ENCODE data around the gene SSTR3.
"Not testable (repeated sequence)": the region's sequence is repeated elsewhere in the genome, so short reads cannot be mapped to it uniquely, and the experiment has no call there.

SSTR3 gene

GRCh38 chr22:37212174-37212906 lies at the start of gene SSTR3:
Gene SSTR3, minus strand, starts transcription at chr22:37212477. Its CDS starts 4,674 bp downstream, at chr22:37207803.
- no peak for DNase-seq (ENCODE audit: low read depth)

DNA sequence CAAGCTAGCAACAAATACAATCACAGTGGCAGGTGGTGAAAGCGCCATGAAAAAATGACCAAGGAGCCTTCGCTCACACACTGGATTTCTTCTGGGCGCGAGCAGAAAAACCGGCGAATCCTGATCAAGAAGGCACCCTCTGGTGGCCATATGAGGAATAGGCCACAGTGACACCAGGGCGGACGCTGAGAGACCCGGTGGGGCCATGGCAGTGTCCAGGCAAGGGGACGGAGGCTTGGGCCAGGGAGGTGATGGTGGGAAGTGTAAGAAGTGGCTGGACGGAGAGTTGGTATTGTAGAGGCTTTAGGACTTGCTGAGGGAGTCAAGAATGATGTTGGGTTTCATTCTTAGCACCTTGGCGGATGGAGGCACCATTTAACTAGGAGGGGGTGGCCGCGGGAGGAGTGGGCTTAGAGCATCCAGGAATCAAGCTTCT lies 48.6 kb upstream of the SSTR3 start:
- DNase-seq (ENCODE audit: low read depth): no peak

DNA sequence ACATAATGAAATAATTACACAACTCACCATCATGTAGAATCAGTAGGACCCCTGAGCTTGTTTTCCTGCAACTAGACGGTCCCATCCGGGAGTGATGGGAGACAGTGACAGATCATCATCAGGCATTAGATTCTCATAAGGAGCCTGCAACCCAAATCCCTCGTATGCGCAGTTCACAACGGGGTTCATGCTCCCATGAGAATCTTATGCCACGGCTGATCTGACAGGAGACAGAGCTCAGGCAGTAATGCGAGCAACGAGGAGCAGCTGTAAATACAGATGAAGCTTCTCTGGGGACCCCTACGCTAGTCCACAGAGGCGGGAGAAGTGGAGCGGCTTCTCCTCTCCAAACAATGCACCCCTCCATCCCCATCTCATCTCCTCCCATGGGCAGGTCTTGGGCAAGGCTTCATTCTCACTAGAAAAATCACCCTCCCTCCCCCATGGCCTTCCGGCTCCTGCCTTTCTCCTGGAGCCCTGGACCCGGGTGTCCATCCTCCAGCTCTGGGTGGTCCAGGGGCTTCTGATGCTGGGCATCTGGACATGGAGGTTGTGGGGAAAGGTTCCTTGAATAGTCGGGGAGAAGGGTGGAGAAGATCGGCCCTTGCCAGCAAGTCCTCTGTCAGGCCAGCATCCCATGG lies 48.0 kb upstream of the SSTR3 start:
- DNase-seq (ENCODE audit: low read depth): no peak

DNA sequence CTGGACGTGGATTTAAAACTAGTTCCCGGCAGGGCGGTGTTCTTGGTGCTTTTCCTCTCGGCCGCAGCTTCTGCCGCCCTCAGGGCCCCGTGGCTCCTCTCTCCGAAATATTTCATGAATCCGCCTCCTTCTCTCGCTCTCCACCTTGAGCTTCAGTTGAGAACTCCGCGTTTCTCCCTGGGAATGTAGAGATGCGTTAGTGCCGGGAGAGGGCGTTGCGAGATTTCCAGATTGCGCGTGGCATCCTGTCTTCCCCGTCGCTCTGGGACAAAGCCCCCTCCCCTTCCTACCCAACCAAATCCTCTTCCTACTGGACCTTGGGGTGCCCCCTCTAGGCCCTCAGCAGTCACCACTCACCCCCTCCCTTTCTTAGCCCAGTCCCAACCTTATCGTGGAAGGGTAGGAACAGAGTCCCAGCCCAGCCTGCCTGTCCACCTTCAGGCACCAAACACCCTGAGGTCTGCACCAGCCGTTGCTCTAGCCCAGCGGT lies 47.3 kb upstream of the SSTR3 start:
- DNase-seq (ENCODE audit: low read depth): no peak

DNA sequence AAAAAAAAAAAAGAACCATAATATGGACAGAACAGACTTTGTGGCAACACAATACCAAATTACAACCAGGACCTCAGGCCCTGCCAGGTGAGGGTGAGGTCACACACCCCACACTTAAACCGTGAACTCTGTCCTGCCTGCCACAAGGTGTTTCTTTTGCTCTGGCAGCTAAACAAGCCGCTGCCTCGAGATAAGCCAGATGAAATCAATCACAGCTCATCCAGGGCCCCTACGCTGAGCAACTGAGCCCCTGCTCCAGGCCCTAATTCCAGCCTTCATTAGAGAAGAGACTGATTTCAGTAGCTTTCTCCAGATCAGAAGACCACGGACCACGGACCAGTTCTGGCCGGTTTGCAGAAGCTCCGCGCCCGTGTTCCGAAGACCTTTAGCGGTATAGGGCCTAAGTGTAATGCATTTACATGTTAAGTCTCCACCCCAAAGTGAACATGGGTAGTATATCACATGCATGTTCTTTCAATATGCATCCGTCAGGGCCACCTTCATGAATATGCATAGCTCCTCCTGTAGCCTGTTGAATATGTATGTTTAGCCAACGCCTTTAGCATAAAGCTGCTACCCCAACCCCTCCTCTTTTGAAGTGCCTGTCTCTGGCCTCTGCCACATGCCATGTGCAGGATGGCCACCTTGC lies 46.6 kb upstream of the SSTR3 start:
- DNase-seq (ENCODE audit: low read depth): no peak

- no peak for DNase-seq (ENCODE audit: low read depth)
These were observed 45.9 kb upstream of the SSTR3 start for GRCh38 chr22:37258005-37258752.

GRCh38 chr22:37256075-37256726 lies 43.9 kb upstream of the SSTR3 start:
- DNase-seq (ENCODE audit: low read depth): no peak

DNA sequence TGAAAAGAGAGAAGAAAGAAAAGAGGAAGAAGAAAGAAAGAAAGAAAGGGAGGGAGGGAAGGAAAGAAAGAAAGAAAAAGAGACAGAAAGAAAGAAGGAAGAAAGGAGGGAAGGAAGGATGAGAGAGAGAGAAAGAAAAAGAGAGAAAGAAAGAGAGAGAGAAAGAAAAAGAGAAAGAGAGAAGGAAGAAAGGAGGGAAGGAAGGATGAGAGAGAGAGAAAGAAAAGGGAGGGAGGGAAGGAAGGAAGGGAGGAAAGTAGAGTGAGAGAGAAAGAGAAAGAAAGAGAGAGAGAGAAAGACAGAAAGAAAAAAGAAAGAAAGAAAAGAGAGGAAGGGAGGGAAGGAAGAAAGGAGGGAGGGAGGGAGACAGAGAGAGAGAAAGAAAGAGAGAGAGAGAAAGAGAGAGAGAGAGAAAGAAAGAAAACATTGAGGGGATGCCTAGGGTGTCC lies 43.3 kb upstream of the SSTR3 start:
- no peak for DNase-seq (ENCODE audit: low read depth)

DNA sequence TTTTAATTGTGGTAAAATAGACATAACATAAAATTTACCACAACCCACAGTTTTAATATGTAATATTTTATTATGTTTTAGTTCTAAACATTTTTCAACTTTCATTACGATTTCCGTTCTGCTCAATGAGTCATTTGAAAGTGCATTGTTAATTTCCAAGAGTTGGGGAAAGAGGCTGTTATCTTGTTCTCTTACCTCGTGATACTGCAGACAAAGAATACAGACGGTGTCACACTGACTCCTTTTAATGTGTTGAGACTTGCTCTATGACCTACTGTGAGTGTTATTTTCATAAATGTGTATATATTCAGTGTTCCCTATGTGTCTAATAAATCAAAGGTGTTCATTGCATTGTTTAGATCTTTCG lies 42.6 kb upstream of the SSTR3 start:
- no peak for DNase-seq (ENCODE audit: low read depth)

- no peak for DNase-seq (ENCODE audit: low read depth)
These were observed 42.1 kb upstream of the SSTR3 start for GRCh38 chr22:37254209-37254866.

DNA sequence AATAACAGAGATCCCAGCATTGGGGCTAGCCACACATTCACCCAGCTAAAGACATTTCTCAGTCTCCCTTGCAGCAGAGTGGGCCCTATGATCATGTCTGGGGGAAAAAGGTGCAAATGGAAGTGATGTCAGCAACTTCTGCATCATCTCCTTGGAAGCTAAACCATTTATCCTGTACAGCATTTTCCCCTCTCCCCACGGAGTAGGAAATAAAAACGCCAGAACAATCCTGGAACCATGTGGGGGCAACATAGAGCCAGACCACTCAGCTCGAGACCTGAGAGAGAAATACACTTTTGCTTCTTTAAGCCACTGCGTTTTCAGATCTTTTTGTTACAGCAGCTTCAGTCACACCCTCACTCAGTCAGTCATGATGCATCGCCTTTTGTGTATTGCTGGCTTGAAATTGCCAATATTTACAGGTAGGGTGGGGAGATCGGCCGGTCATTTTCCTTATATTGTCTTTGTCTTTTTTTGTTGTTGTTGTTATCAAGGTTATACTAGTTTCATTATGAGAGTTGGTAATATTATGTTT lies 40.9 kb upstream of the SSTR3 start:
- no peak for DNase-seq (ENCODE audit: low read depth)

- not testable (repeated sequence) for DNase-seq (ENCODE audit: low read depth)
These were observed 39.6 kb upstream of the SSTR3 start for GRCh38 chr22:37251836-37252235.

GRCh38 chr22:37249986-37250385 lies 37.7 kb upstream of the SSTR3 start:
- DNase-seq (ENCODE audit: low read depth): no peak

DNA sequence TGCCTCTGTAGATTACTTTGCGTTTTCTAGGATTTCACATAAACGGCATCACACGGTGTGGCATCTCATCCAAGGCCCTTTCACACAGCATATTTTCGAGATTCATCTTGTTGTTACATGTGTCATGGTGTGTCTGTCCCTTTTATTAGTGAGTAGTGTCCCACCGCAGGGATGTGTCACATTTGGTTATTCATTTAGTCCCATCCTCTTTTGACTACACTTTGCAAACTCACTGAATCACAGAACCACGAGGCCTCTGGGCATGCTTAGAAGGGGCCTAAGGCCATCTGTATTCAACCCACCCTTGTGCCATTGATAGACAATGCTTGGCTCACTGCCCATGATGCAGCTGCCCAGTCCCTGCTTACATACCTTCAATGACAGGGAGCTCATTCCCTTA lies 36.0 kb upstream of the SSTR3 start:
- DNase-seq (ENCODE audit: low read depth): no peak

DNA sequence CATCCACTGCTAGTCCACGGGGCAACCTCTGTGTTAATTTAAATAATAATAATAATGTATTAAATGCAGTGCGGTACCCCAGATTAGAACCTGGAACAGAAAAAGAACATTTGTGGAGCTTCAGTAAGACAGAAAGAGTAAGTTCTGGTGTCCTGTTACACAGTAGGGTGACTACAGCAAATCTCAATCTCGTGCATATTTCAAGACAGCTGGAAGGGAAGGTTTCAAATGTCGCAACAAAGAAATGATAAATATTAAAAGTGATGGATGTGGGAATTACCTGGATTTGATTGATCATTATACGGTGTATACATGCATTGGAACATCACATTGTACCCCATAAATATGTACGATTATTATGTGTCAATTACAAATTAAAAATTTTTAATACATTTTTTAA lies 33.5 kb upstream of the SSTR3 start:
- no peak for DNase-seq (ENCODE audit: low read depth)

GRCh38 chr22:37244922-37245722 lies 32.8 kb upstream of the SSTR3 start:
- DNase-seq (ENCODE audit: low read depth): no peak

DNA sequence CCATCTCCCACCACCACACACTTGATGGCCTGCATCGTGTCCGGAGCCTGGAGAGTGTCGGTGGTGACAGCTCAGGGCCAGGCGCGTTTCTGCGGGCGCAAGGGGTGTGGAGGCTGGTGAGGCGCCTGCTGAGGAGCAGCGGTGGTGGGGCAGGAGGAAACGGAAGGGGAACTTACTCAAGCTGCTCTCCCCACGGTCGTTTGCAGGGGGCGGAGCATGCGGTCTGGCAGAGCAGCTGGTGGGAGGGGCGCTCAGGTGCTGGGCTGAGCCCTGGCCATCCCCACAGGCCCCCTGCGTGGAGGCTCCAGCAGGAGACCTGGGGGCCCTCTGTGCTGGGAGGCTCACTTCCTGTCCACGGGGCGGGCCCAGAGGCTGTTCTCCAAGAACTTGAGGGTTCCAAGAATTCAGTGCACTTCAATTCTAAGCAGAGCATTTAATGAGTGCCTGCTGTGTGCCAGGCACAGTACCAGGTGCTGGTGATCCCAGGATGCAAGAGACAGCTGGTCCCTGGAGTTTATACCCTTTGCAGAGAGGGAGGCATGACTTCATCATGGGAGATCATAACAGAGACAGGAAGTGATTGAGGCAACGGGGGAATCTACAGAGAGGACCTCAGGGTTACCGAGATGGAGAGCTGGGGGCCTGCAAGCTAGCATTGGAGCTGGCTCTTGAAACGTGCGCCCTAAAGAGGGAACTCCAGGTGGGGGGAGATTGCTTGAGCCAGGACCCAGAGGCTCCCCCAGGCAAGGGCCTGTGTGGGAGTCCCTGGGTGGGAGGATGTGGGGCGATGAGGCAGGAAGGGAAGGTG lies 32.0 kb upstream of the SSTR3 start, which contains the start of gene RAC2:
RAC2 (minus strand) TSS at position 156 of the 808 bp plus-strand sequence; CDS start at position 35, 121 bp downstream.
- no peak for DNase-seq (ENCODE audit: low read depth)

- no peak for DNase-seq (ENCODE audit: low read depth)
These were observed 31.3 kb upstream of the SSTR3 start for GRCh38 chr22:37243402-37244113.
